Fibroblast of villous mesenchyme (primary cell): ENCODE data around the gene PPIF. TPM values are rescaled to one million over a fixed set of nuclear protein-coding genes. Genes with fewer than 3 reads are reported as not detected.

Experiments
- DNase-seq: peaks from one replicate; pipeline ENCODE4 v3.0.0-alpha.2; 2010; ENCODE audit warnings: low read depth
- H3K4me3 ChIP-seq: 2 replicates; pipeline ENCODE4 v1.5.1; 2011; ENCODE audit warnings: low read depth, mild to moderate bottlenecking, low read length
- total RNA-seq: library from RNA; depleted of rRNA; stranded (reverse); fragments of >200 nt; gene quantifications from 2 replicates; pipeline ENCODE4 v1.2.3, GENCODE V29; 2012
- TF ChIP-seq, protein P1 (sequence below): IDR thresholded peaks from 2 replicates; pipeline ENCODE4 v1.5.1; 2012; ENCODE audit warnings: low read depth, mild to moderate bottlenecking, low read length; ENCODE audit not compliant: insufficient read depth

PPIF gene
- total RNA-seq, 1 donor, result 42.7 TPM

DNA sequence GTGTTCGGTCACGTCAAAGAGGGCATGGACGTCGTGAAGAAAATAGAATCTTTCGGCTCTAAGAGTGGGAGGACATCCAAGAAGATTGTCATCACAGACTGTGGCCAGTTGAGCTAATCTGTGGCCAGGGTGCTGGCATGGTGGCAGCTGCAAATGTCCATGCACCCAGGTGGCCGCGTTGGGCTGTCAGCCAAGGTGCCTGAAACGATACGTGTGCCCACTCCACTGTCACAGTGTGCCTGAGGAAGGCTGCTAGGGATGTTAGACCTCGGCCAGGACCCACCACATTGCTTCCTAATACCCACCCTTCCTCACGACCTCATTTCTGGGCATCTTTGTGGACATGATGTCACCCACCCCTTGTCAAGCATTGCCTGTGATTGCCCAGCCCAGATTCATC lies 6.5 kb downstream of the PPIF start:
- TF ChIP-seq, protein P1, sequence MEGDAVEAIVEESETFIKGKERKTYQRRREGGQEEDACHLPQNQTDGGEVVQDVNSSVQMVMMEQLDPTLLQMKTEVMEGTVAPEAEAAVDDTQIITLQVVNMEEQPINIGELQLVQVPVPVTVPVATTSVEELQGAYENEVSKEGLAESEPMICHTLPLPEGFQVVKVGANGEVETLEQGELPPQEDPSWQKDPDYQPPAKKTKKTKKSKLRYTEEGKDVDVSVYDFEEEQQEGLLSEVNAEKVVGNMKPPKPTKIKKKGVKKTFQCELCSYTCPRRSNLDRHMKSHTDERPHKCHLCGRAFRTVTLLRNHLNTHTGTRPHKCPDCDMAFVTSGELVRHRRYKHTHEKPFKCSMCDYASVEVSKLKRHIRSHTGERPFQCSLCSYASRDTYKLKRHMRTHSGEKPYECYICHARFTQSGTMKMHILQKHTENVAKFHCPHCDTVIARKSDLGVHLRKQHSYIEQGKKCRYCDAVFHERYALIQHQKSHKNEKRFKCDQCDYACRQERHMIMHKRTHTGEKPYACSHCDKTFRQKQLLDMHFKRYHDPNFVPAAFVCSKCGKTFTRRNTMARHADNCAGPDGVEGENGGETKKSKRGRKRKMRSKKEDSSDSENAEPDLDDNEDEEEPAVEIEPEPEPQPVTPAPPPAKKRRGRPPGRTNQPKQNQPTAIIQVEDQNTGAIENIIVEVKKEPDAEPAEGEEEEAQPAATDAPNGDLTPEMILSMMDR, result no peak
- DNase-seq, result no peak
- H3K4me3 ChIP-seq, result no peak overlapping the region

- DNase-seq, result no peak
- TF ChIP-seq, protein P1, result no peak
- no peak overlapping the region for H3K4me3 ChIP-seq
These were observed 6.9 kb downstream of the PPIF start for GRCh38 chr10:79354141-79354540.

DNA sequence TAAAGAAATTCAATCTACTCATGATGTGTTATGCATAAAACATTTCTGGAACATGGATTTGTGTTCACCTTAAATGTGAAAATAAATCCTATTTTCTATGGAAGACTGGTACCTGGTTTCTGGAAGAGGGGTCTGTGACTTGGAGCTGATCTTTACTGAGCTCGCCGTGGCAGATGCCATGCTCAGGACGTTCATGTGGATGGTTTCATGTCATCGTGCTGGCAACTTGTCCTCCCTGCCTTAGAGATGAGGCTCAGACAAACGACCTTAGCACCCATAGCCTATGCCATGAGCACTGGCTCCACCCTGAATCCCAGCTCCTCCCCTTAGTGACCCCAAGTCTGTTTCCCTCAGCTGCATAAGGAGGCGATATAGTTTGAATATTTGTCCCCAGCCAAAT lies 7.3 kb downstream of the PPIF start:
- no peak overlapping the region for H3K4me3 ChIP-seq
- DNase-seq, result no peak
- TF ChIP-seq, protein P1, result no peak

DNA sequence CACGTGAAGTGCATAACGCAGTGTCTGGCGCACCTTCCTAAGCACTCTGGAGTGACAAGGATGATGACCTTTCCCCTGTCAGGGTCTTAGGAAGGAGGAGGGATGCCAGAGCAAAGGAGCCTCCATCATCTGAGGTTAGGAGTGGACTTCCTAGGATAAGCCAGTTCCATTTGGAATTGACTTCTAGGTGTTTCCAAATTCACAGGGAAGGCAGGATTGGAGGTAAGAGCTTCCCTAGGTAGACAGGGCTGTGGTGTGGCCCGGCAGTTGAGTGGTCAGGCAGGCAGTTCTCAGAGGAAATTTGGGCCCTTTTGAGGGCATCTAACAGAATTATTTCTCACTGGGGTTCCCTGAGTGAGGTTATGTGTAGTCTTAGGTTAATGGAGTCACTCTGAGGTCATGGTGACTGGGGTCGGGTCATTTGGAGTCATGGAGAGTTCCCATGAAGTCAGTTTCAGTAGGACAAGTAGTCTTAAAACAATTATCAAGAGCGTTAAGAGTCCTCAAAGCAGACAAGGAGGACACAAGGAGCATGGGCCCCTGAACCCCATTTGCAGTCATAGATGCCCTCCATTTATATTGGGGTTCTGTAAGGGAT lies 8.2 kb downstream of the PPIF start:
- TF ChIP-seq, protein P1, result no peak
- H3K4me3 ChIP-seq, result no peak overlapping the region
- no peak for DNase-seq

- TF ChIP-seq, protein P1, result no peak
- DNase-seq, result no peak
- no peak overlapping the region for H3K4me3 ChIP-seq
These were observed 8.8 kb downstream of the PPIF start for GRCh38 chr10:79356104-79356503.

- TF ChIP-seq, protein P1, result no peak
- no peak for DNase-seq
- H3K4me3 ChIP-seq, result no peak overlapping the region
These were observed 9.9 kb downstream of the PPIF start for GRCh38 chr10:79357180-79357579.

- H3K4me3 ChIP-seq, result no peak overlapping the region
- TF ChIP-seq, protein P1, result no peak
- no peak for DNase-seq
These were observed 11.5 kb downstream of the PPIF start for GRCh38 chr10:79358811-79359210.
